GM12872 (cell line): ENCODE results near the gene WDR18.

Experiments used
- CTCF ChIP-seq: IDR thresholded peaks from 3 replicates; pipeline ENCODE4 v1.5.1; 2011; ENCODE audit warnings: low read depth, mild to moderate bottlenecking, low read length, moderate library complexity; ENCODE audit not compliant: insufficient read depth

The WDR18 gene

GRCh38 chr19:1019980-1020867, 36.1 kb downstream of the WDR18 start:
- TF ChIP-seq CTCF, result no peak

- TF ChIP-seq CTCF, result no peak
Observed at GRCh38 chr19:1020868-1021425, 36.8 kb downstream of the WDR18 start, which contains the start of gene TMEM259. Gene TMEM259, minus strand, starts transcription at chr19:1021123. Its CDS starts 127 bp downstream, at chr19:1020996.

GRCh38 chr19:1025960-1026782, 42.0 kb downstream of the WDR18 start, which contains the start of gene CNN2:
Gene CNN2, plus strand, starts transcription at chr19:1026608. Its CDS starts 54 bp downstream, at chr19:1026662.
- no peak for TF ChIP-seq CTCF

GRCh38 chr19:1026783-1027649, 42.9 kb downstream of the WDR18 start:
- no peak for TF ChIP-seq CTCF

- no peak for TF ChIP-seq CTCF
Observed at GRCh38 chr19:1027650-1028061, 43.5 kb downstream of the WDR18 start.

GRCh38 chr19:1028062-1028926, 44.1 kb downstream of the WDR18 start:
- no peak for TF ChIP-seq CTCF
